GM12864 (cell line): ENCODE data around the gene ERVW-1.

ENCODE experiments used
- DNase-seq: peaks from one replicate; pipeline ENCODE4 v3.0.0-alpha.2; 2011; ENCODE audit warnings: low read depth
- H3K4me3 ChIP-seq: 2 replicates; pipeline ENCODE4 v1.5.1; 2011; ENCODE audit warnings: mild to moderate bottlenecking, low read depth, low read length, control low read depth
- TF ChIP-seq, protein P1 (sequence below): IDR thresholded peaks from 2 replicates; pipeline ENCODE4 v1.5.1; 2011; ENCODE audit warnings: low read depth, mild to moderate bottlenecking, moderate library complexity, low read length, control low read depth, inconsistent platforms; ENCODE audit errors: missing control alignments

The ERVW-1 gene

DNA sequence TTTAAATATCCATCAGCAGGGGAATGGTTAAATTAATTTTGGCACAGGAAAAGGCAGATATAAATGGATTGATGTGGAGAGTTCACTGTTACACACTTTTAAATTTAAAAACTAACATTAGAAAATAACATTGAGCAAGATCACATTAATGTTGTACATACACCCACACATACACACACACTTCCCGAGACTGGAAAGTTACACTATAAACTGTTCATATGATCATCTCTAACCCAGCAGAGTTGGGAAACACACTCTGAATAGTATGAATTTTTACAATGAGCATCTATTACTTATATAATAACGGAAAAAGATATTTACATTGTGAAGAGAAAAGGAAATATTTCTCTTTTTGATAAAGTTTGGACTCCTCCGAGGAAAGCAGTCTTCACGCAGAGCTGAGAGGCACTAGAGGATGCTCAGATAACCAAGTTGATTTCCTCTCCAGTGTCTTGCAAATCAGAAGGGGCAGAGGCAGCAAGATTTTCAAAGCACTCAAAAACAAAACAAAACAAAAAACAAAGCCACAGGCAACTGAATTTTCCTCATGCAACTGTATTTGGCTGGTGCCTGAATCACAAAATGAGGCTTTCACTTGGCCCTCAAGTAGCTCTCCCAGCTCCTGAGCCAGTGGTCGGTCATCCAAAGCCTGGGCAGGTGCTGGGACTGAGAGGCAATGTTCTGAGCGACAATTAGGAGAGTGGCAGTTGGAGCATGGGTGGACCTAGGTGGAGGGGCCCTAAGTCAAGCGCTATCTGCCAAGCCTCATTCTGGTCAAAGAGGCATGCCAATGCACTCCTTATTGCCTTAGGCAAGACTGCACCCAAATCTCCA lies 40.9 kb downstream of the ERVW-1 start:
- TF ChIP-seq, protein P1, sequence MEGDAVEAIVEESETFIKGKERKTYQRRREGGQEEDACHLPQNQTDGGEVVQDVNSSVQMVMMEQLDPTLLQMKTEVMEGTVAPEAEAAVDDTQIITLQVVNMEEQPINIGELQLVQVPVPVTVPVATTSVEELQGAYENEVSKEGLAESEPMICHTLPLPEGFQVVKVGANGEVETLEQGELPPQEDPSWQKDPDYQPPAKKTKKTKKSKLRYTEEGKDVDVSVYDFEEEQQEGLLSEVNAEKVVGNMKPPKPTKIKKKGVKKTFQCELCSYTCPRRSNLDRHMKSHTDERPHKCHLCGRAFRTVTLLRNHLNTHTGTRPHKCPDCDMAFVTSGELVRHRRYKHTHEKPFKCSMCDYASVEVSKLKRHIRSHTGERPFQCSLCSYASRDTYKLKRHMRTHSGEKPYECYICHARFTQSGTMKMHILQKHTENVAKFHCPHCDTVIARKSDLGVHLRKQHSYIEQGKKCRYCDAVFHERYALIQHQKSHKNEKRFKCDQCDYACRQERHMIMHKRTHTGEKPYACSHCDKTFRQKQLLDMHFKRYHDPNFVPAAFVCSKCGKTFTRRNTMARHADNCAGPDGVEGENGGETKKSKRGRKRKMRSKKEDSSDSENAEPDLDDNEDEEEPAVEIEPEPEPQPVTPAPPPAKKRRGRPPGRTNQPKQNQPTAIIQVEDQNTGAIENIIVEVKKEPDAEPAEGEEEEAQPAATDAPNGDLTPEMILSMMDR, result no peak
- no peak for DNase-seq
- H3K4me3 ChIP-seq, result no peak overlapping the region

DNA sequence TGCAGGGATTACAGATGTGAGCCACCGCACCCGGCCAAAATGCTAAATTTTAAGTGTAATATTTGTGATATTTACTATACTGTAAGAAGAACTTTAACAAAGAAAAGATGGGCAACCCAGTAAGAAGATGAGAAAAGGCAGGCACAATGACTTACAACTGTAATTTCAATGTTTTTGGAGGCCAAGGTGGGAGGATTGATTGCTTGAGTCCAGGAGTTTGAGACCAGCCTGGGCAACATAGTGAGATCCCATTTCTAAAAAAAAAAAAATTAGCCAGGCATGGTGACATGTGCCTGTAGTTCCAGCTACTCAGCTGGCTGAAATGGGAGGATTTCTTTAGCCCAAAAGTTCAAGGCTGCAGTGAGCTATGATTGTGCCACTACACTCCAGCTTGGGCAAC lies 42.2 kb downstream of the ERVW-1 start:
- no peak for DNase-seq
- TF ChIP-seq, protein P1, result no peak
- H3K4me3 ChIP-seq, result no peak overlapping the region

DNA sequence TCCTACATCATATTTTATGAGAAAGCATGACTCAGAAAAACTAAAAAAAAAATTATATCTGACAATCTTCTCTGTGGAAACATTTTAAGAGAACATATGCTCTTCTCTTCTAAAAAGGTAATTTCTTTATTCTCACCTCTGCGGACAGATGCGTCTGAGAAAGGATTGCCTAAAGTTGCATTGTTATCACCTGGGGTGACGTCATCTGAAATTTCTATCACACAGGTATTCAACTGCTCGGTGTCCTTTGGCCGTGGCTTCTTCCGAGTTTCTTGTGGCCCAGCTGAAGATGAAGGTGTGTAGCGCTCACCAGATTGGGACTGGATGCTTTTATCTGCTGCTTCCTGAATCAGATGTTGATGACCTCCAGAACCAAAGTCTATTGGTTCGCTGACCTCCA lies 44.7 kb downstream of the ERVW-1 start:
- TF ChIP-seq, protein P1, result no peak
- DNase-seq, result no peak

DNA sequence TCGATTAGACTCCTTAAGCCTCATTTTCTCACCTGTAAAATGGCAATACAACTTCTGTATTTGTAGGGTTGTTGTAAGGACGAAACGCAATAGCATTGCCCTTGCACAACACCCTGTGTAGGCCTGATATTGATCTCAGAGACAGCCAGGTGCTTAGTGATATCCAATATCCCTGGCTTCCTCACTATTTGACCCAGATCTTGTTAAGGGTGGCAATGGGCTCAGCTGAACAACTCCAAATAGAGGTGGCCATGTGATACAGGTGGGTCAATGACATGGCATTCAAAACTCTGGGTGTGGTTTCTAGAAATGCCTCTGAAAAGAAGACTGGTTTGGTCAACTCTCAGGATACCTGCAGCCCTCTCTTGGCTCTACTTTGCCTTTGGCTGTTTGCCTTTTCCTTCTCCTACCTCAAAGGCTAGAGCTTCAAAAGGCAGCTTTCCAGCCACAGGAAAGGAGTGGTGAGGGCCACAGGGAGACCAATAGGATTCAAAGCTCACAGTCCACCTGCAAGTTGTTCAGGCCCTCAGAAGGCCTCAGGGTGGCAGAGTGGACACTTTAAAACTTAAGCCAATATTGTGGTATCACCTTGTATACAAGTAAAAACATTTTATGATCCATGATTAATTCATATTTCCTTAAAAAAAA lies 45.3 kb downstream of the ERVW-1 start:
- H3K4me3 ChIP-seq, result no peak overlapping the region
- TF ChIP-seq, protein P1, result no peak
- no peak for DNase-seq

More for the DNA sequence above, 44.7 kb downstream of the ERVW-1 start:
- no peak overlapping the region for H3K4me3 ChIP-seq

DNA sequence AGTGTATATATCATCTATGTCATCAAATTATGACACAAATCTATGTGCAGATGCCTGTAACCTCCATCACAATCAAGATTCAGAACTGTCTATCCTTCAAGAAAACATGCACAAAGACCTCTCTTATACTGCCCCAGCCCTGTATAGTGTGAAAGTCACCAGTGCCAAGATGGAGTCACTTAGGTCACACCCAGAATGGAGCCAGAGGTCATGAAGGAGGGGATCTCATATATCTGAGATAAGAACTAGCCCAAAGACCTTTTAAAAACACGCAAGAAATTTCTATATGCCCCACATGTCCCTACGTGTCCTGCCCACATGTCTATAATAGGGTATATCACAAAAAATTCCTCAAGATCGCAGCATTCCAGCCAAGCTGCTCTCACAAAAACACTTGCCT lies 50.6 kb downstream of the ERVW-1 start:
- TF ChIP-seq, protein P1, result no peak
- no peak overlapping the region for H3K4me3 ChIP-seq
- DNase-seq, result no peak

DNA sequence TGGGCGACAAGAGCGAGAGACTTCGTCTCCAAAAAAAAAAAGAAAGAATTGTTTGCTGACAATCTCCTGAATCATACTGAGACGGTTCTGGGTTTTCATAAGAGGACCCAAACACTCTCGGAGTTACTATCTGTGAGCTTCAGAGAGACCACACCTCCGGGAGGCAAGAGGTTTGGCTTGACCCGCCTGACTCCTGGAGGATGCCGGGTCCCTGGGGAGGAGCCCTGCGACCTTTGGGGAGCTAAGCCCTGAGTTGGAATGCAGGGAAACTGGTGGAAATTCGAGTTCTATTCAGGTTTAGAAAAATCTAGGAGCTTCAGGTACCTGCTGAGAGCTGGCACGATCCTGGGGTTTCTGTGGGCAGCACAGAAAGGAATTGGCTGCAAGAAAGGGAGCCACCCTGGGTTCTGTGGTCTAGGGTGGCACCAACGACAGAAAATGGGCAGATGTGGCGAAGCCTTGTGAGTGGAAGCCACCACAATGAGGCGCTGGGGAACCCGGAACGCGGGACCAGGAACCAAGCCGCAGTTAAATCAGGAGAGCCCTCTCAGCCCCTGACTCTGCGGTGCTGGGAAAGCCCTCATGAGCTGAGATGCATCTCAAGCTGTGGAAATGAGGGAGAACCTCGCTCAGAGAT lies 52.3 kb downstream of the ERVW-1 start:
- no peak for DNase-seq
- peak overlapping the region; percentile 25 for H3K4me3 ChIP-seq
- TF ChIP-seq, protein P1, result no peak
